ENCODE results near the gene MLH3. TPM values are rescaled to one million over a fixed set of nuclear protein-coding genes. Genes with fewer than 3 reads are reported as not detected.

Gene MLH3
- total and polyA plus RNA-seq, 2 of the 13 experiments (the other 11 are each of a cell fraction or from before 2014, with no cell fraction given) = 14.4 to 24.8 TPM

- TF ChIP-seq AHDC1 (CRISPR knock-in tag; IDR thresholded peaks at IDR 0.05; ENCODE audit: borderline replicate concordance) (no peak), ZNF18 (CRISPR knock-in tag; IDR thresholded peaks at IDR 0.05; ENCODE audit: insufficient replicate concordance) (no peak), EZH2 (conservative IDR thresholded peaks at IDR 0.05; ENCODE audit: low read depth, low read length) (no peak), GABPB1 (CRISPR knock-in tag; IDR thresholded peaks at IDR 0.05) (no peak), ZSCAN12 (CRISPR knock-in tag; IDR thresholded peaks at IDR 0.05) (no peak)
Observed at GRCh38 chr14:75077794-75078193, 26.5 kb upstream of the MLH3 start (continued).

GRCh38 chr14:75070383-75070782 lies 19.1 kb upstream of the MLH3 start:
- no peaks in the 10 kb centered on the region for H3K27me3 ChIP-seq (ENCODE audit: control insufficient read depth in 1 of 2, insufficient read depth in 2 of 2, low read length in 2 of 2)
- H4K20me1 ChIP-seq (ENCODE audit: insufficient read depth, low read length) = no peaks in the 10 kb centered on the region
- FAIRE-seq (peak; percentile 8), DNase-seq (ENCODE audit: low spot score) (no peak), ATAC-seq (peak; percentile 37)
- H3K4me2 ChIP-seq (ENCODE audit: low read depth, low read length) = peak overlapping the region; percentile 98
- H3K36me3 ChIP-seq (replicated peaks in 1 of 2; ENCODE audit: control insufficient read depth in 1 of 2, insufficient read depth in 2 of 2, low read length in 2 of 2) = no peaks in the 10 kb centered on the region
- H3K79me2 ChIP-seq (ENCODE audit: insufficient read depth, low read length) = peaks cover 14% of the 10 kb centered on the region
- ChIA-PET POLR2A (interaction anchor here (0.8 to 2.0 kb wide), 5 partner anchors 29 to 147 kb away, joined by 3 to 14 read pairs (median 8); partner anchors contain the start of genes PGF and RPS6KL1), CTCF (ENCODE audit: low intra/inter-chr PET ratio, low total read pairs) (no interaction called here)
- 10% methylated on average over 6 of the region's 9 CpGs for WGBS (ENCODE audit: low lambda C conversion rate)
- no peak overlapping the region for H2AFZ ChIP-seq (ENCODE audit: low read length)
- peak overlapping the region; percentile 67 to 80 (median 68) for H3K4me3 ChIP-seq (replicated peaks in 1 of 3; ENCODE audit: insufficient read depth in 1 of 3, low read depth in 2 of 3, low read length in 3 of 3)
- BruUV-seq (replicated peaks) = no TSS peak
- H3K27ac ChIP-seq (ENCODE audit: extremely low read length, insufficient read depth, low read length) = peak overlapping the region; percentile 95
- H3K9me3 ChIP-seq (ENCODE audit: low read length) = no peaks in the 10 kb centered on the region
- H3K9ac ChIP-seq (ENCODE audit: insufficient read depth, low read depth, low read length) = peak overlapping the region; percentile 89
- in situ Hi-C loops (cut with HindIII; ENCODE audit: extremely low pct_ligation_motif_present, low pct_unique_long_range_greater_than_20kb) (no loop called here), intact Hi-C loops (cut with micrococcal nuclease; ENCODE audit: unreplicated experiment) (no loop called here)
- TF ChIP-seq ZNF234 (CRISPR knock-in tag; conservative IDR thresholded peaks at IDR 0.05) (no peak), ZNF33A (CRISPR knock-in tag; IDR thresholded peaks at IDR 0.05; ENCODE audit: borderline replicate concordance) (0 out of 2 replicates have a peak, but pooled peaks have one; percentile 47), ZNF816 (CRISPR knock-in tag; IDR thresholded peaks at IDR 0.05; ENCODE audit: borderline replicate concordance) (0 out of 2 replicates have a peak, but pooled peaks have one; percentile 7), POGK (CRISPR knock-in tag; conservative IDR thresholded peaks at IDR 0.05) (0 out of 2 replicates have a peak, but pooled peaks have one; percentile 12), RFXAP (CRISPR knock-in tag; IDR thresholded peaks at IDR 0.05; ENCODE audit: borderline replicate concordance) (no peak), SIN3B (IDR thresholded peaks at IDR 0.05; ENCODE audit: low read length) (peak; percentile 50; the same call in 1 of the 2 replicates)
- H3K4me1 ChIP-seq (ENCODE audit: insufficient read depth, low read length) = peaks cover 43% of the 10 kb centered on the region

Measured in HepG2 (cell line).